Neural cell (in vitro differentiated cells): ENCODE data around the gene RASL11B. TPM values are rescaled to one million over a fixed set of nuclear protein-coding genes. Genes with fewer than 3 reads are reported as not detected.

Experiments
- H2AFZ ChIP-seq: fragments of 200-600, 300-800 bp; sonication (generic), shearing (Covaris generic); 2 replicates; pipeline ENCODE4 v1.6.0; 2014; ENCODE audit warnings: low read depth, mild to moderate bottlenecking, antibody characterized with exemption, low read length, moderate library complexity
- H3F3A ChIP-seq: fragments of 200-600 bp; shearing (Covaris generic); 2 replicates; pipeline ENCODE4 v1.6.1; 2016; ENCODE audit warnings: mild to moderate bottlenecking, moderate library complexity, mixed read lengths, antibody characterized with exemption, low read length; ENCODE audit not compliant: insufficient read depth, poor library complexity, severe bottlenecking
- H3K27ac ChIP-seq: fragments of 200-600, 300-800 bp; sonication (generic), shearing (Covaris generic); 2 replicates; pipeline ENCODE4 v1.5.1; 2014; ENCODE audit warnings: mild to moderate bottlenecking, low read length, moderate library complexity
- H3K27me3 ChIP-seq: fragments of 300-800, 200-600 bp; sonication (generic), shearing (Covaris generic); 2 replicates; pipeline ENCODE4 v1.6.0; 2014; ENCODE audit warnings: mild to moderate bottlenecking, low read depth, low read length, moderate library complexity; ENCODE audit not compliant: insufficient read depth
- H3K36me3 ChIP-seq: fragments of 300-800, 200-600 bp; sonication (generic), shearing (Covaris generic); 2 replicates; pipeline ENCODE4 v1.5.1; 2014; ENCODE audit warnings: mild to moderate bottlenecking, antibody characterized with exemption, low read length, moderate library complexity; ENCODE audit not compliant: insufficient read depth
- H3K4me2 ChIP-seq: fragments of 300-800, 200-600 bp; sonication (generic), shearing (Covaris generic); 2 replicates; pipeline ENCODE4 v1.6.0; 2014; ENCODE audit warnings: mild to moderate bottlenecking, low read length
- H3K4me3 ChIP-seq: fragments of 300-800, 200-600 bp; sonication (generic), shearing (Covaris generic); 2 replicates; pipeline ENCODE4 v1.5.1; 2014; ENCODE audit warnings: mild to moderate bottlenecking, low read length, moderate library complexity
- H3K79me2 ChIP-seq: fragments of 200-600 bp; shearing (Covaris generic); replicated peaks from 2 replicates; pipeline ENCODE4 v1.6.0; 2014; ENCODE audit warnings: mild to moderate bottlenecking, low read length, moderate library complexity; ENCODE audit not compliant: insufficient read depth
- H3K9ac ChIP-seq: fragments of 300-800, 200-600 bp; sonication (generic), shearing (Covaris generic); 2 replicates; pipeline ENCODE4 v1.6.1; 2016; ENCODE audit warnings: mild to moderate bottlenecking, low read length, mixed read lengths
- H3K9me2 ChIP-seq: fragments of 200-600 bp; shearing (Covaris generic); 2 replicates; pipeline ENCODE4 v1.6.1; 2016; ENCODE audit warnings: mild to moderate bottlenecking, low read length, mixed read lengths; ENCODE audit not compliant: insufficient read depth
- H3K9me3 ChIP-seq: fragments of 200-600, 300-800 bp; sonication (generic), shearing (Covaris generic); 2 replicates; pipeline ENCODE4 v1.6.1; 2016; ENCODE audit warnings: mild to moderate bottlenecking, mixed run types, low read length, moderate library complexity, mixed read lengths
- H4K20me1 ChIP-seq: fragments of 200-600 bp; shearing (Covaris generic); 2 replicates; pipeline ENCODE4 v1.6.1; 2016; ENCODE audit warnings: mild to moderate bottlenecking, mixed run types; ENCODE audit not compliant: insufficient read depth
- CTCF ChIP-seq: fragments of 450-650 bp; IDR thresholded peaks from 2 replicates; pipeline ENCODE4 v1.5.1; 2014; ENCODE audit warnings: antibody characterized with exemption, mild to moderate bottlenecking, moderate library complexity; ENCODE audit not compliant: poor library complexity, severe bottlenecking
- EP300 ChIP-seq: fragments of 450-650 bp; conservative IDR thresholded peaks from 2 replicates; pipeline ENCODE4 v1.6.1; 2014; ENCODE audit warnings: antibody characterized with exemption, mild to moderate bottlenecking, moderate library complexity; ENCODE audit not compliant: poor library complexity, severe bottlenecking
- EZH2 ChIP-seq: fragments of 200-600, 300-800 bp; shearing (Covaris generic), sonication (generic); IDR thresholded peaks from 2 replicates; pipeline ENCODE4 v1.6.1; 2014; ENCODE audit warnings: antibody characterized with exemption, low read length, borderline replicate concordance, mild to moderate bottlenecking; ENCODE audit not compliant: insufficient read depth, poor library complexity, severe bottlenecking
- MXI1 ChIP-seq: fragments of 450-650 bp; conservative IDR thresholded peaks from 2 replicates; pipeline ENCODE4 v1.6.1; 2014; ENCODE audit warnings: antibody characterized with exemption, mild to moderate bottlenecking; ENCODE audit not compliant: poor library complexity, severe bottlenecking
- POLR2AphosphoS5 ChIP-seq: IDR thresholded peaks from 2 replicates; pipeline ENCODE4 v1.6.1; 2012
- SMC3 ChIP-seq: fragments of 450-650 bp; conservative IDR thresholded peaks from 2 replicates; pipeline ENCODE4 v1.6.1; 2014; ENCODE audit warnings: antibody characterized with exemption, mild to moderate bottlenecking, moderate library complexity; ENCODE audit not compliant: poor library complexity
- TAF1 ChIP-seq: IDR thresholded peaks from 2 replicates; pipeline ENCODE4 v1.6.1; 2012; ENCODE audit warnings: low read depth
- polyA plus RNA-seq: library from polyadenylated mRNA; depleted of rRNA; stranded (reverse); fragments of >200 nt; gene quantifications from 2 replicates; pipeline ENCODE4 v1.2.3, GENCODE V29; 2014
- TF ChIP-seq, protein P1 (sequence below): IDR thresholded peaks from 2 replicates; pipeline ENCODE4 v1.6.1; 2012; ENCODE audit warnings: borderline replicate concordance

The RASL11B gene
- polyA plus RNA-seq, 1 donor from 2014 or later = 2.1 TPM

- no peak overlapping the region for H3K4me3 ChIP-seq
- H3K27me3 ChIP-seq = no peaks in the 10 kb centered on the region
- no peaks in the 10 kb centered on the region for H3K9me2 ChIP-seq
- no peak overlapping the region for H3K9ac ChIP-seq
- TF ChIP-seq EP300 = no peak
- TF ChIP-seq, protein P1, sequence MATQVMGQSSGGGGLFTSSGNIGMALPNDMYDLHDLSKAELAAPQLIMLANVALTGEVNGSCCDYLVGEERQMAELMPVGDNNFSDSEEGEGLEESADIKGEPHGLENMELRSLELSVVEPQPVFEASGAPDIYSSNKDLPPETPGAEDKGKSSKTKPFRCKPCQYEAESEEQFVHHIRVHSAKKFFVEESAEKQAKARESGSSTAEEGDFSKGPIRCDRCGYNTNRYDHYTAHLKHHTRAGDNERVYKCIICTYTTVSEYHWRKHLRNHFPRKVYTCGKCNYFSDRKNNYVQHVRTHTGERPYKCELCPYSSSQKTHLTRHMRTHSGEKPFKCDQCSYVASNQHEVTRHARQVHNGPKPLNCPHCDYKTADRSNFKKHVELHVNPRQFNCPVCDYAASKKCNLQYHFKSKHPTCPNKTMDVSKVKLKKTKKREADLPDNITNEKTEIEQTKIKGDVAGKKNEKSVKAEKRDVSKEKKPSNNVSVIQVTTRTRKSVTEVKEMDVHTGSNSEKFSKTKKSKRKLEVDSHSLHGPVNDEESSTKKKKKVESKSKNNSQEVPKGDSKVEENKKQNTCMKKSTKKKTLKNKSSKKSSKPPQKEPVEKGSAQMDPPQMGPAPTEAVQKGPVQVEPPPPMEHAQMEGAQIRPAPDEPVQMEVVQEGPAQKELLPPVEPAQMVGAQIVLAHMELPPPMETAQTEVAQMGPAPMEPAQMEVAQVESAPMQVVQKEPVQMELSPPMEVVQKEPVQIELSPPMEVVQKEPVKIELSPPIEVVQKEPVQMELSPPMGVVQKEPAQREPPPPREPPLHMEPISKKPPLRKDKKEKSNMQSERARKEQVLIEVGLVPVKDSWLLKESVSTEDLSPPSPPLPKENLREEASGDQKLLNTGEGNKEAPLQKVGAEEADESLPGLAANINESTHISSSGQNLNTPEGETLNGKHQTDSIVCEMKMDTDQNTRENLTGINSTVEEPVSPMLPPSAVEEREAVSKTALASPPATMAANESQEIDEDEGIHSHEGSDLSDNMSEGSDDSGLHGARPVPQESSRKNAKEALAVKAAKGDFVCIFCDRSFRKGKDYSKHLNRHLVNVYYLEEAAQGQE = no peak
- no peak for TF ChIP-seq POLR2AphosphoS5
- TF ChIP-seq TAF1 = no peak
- no peaks in the 10 kb centered on the region for H3K79me2 ChIP-seq
- H3K4me2 ChIP-seq = no peak overlapping the region
- no peaks in the 10 kb centered on the region for H3F3A ChIP-seq
- H4K20me1 ChIP-seq = no peaks in the 10 kb centered on the region
- H2AFZ ChIP-seq = no peak overlapping the region
- no peaks in the 10 kb centered on the region for H3K9me3 ChIP-seq
- H3K36me3 ChIP-seq = no peaks in the 10 kb centered on the region
- no peak overlapping the region for H3K27ac ChIP-seq
These were observed 8.1 kb downstream of the RASL11B start for GRCh38 chr4:52870225-52870624.

DNA sequence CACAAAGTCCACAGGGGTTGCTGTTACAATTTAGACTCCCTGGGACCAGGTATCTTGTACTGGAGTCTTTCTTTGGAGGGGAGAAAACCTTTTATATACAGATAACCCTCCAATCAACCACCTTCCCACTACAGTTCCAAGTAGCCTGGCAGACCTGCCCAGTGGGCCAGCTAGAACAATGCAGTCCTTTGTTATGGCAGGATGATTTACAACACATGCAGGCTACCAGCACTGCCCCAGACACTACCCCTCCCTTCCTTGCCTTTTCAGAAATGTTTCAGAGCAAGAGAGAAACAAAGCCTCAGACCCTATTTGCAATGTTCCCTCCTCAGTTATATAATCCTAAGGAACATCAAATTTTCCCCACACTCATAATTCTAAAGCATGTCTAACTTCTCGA is 11.1 kb downstream of the RASL11B start:
- H3F3A ChIP-seq = no peaks in the 10 kb centered on the region
- H3K4me2 ChIP-seq = no peak overlapping the region
- TF ChIP-seq, protein P1 = no peak
- TF ChIP-seq EZH2 (no peak), TAF1 (no peak), SMC3 (no peak), CTCF (no peak), POLR2AphosphoS5 (no peak), MXI1 (no peak)

More for the DNA sequence above, 11.1 kb downstream of the RASL11B start:
- no peak overlapping the region for H3K9ac ChIP-seq
- H3K4me3 ChIP-seq = no peak overlapping the region
- no peaks in the 10 kb centered on the region for H3K36me3 ChIP-seq
- no peaks in the 10 kb centered on the region for H3K9me3 ChIP-seq
- no peaks in the 10 kb centered on the region for H4K20me1 ChIP-seq
- H3K27me3 ChIP-seq = no peaks in the 10 kb centered on the region
- H2AFZ ChIP-seq = no peak overlapping the region
- no peaks in the 10 kb centered on the region for H3K9me2 ChIP-seq
- H3K27ac ChIP-seq = no peak overlapping the region
- no peaks in the 10 kb centered on the region for H3K79me2 ChIP-seq
